Erythroblast (primary cell): ENCODE data around the gene ACOT6.
"Not testable (repeated sequence)": the region's sequence is repeated elsewhere in the genome, so short reads cannot be mapped to it uniquely, and the experiment has no call there.

Source experiments
- DNase-seq, 2 experiments: peaks; one replicate each; lab custom pipeline; 2025; lab: John Stamatoyannopoulos, UW
- GATA1 ChIP-seq: IDR thresholded peaks from 2 replicates; pipeline ENCODE4 v1.6.1; 2011; ENCODE audit warnings: low read depth, mild to moderate bottlenecking, control low read depth, low read length, moderate library complexity
- POLR2A ChIP-seq: IDR thresholded peaks from 2 replicates; pipeline ENCODE4 v1.6.1; 2011; ENCODE audit warnings: mild to moderate bottlenecking, low read length

ACOT6 gene, protein sequence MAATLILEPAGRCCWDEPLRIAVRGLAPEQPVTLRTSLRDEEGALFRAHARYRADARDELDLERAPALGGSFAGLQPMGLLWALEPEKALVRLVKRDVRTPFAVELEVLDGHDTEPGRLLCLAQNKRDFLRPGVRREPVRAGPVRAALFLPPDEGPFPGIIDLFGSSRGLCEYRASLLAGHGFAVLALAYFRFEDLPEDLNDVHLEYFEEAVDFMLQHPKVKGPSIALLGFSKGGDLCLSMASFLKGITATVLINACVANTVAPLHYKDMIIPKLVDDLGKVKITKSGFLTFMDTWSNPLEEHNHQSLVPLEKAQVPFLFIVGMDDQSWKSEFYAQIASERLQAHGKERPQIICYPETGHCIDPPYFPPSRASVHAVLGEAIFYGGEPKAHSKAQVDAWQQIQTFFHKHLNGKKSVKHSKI

DNA sequence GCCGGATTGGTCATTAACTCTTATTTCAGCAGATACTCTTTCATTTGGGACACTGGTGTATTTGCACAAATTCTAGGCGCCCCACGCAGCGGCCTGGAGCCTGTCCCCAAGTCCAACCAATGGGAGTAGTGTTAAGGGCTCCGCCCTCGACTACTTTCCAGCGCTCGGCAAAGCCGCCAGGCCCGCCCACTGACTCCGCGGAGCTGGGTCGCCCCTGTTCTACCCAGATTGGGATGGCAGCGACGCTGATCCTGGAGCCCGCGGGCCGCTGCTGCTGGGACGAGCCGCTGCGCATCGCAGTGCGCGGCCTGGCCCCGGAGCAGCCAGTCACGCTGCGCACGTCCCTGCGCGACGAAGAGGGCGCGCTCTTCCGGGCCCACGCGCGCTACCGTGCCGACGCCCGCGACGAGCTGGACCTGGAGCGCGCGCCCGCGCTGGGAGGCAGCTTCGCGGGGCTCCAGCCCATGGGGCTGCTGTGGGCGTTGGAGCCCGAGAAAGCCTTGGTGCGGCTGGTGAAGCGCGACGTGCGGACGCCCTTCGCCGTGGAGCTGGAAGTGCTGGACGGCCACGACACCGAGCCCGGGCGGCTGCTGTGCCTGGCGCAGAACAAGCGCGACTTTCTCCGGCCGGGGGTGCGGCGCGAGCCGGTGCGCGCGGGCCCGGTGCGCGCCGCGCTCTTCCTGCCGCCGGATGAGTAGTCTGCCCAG lies at the start of gene ACOT6:
TSS of gene ACOT6 (plus strand) at position 179 of the 707 bp plus-strand sequence. CDS start at position 234, 55 bp downstream.
- TF ChIP-seq GATA1 (no peak), POLR2A (peak; percentile 21)
- peak; percentile 75 to 81 for DNase-seq

DNA sequence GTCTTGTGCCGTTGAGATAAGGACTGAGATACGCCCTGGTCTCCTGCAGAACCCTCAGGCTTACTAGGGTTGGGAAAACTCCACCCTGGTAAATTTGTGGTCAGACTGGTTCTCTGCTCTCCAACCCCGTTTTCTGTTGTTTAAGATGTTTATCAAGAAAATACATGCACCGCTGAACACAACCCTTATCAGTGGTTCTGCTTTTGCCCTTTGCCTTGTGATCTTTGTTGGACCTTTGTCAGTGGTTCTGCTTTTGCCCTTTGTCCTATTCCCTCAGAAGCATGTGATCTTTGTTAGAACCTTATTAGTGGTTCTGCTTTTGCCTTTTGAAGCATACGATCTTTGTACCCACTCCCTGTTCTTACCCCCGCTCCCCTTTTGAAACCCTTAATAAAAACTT lies 49.6 kb upstream of the ACOT6 start:
- not testable (repeated sequence) for DNase-seq

DNA sequence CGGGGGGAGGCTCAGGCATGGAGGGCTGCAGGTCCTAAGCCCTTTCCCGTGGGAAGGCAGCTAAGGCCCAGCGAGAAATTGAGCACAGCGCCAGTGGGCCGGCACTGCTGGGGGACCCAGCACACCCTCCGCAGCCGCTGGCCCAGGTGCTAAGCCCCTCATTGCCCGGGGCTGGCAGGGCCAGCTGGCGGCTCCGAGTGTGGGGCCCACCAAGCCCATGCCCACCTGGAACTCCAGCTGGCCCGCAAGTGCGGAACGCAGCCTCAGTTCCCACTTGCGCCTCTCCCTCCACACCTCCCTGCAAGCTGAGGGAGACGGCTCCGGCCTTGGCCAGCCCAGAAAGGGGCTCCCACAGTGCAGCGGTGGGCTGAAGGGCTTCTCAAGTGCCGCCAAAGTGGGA lies 45.9 kb upstream of the ACOT6 start:
- DNase-seq: not testable (repeated sequence)

DNA sequence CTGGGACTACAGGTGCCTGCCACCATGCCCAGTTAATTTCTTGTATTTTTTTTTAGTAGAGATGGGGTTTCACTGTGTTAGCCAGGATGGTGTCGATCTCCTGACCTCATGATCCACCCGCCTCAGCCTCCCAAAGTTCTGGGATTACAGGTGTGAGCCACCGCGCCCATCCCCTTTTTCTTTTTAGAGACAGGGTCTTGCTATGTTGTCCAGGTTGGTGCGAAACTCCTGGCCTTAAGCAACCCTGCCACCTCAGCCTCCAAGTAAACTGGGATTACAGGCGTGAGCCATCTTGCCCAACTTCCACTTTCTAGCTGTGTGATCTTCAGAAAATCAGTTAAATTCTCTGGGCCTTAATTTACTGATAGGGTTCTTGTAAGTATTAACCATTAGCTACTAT lies 45.4 kb upstream of the ACOT6 start:
- DNase-seq: not testable (repeated sequence)

DNA sequence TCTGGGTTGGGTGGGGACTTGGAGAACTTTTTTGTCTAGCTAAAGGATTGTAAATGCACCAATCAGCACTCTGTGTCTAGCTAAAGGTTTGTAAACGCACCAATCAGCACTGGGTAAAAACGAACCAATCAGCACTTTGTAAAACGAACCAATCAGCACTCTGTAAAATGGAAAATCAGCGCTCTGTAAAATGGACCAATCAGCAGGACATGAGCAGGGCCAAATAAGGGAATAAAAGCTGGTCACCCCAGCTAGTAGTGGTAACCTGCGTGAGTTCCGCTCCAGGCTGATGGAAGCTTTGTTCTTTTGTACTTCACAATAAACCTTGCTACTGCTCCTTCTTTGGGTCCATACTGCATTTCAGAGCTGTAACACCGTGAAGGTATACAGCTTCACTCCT lies 45.0 kb upstream of the ACOT6 start:
- peak in 1 of 2 experiments; percentile 20 for DNase-seq

DNA sequence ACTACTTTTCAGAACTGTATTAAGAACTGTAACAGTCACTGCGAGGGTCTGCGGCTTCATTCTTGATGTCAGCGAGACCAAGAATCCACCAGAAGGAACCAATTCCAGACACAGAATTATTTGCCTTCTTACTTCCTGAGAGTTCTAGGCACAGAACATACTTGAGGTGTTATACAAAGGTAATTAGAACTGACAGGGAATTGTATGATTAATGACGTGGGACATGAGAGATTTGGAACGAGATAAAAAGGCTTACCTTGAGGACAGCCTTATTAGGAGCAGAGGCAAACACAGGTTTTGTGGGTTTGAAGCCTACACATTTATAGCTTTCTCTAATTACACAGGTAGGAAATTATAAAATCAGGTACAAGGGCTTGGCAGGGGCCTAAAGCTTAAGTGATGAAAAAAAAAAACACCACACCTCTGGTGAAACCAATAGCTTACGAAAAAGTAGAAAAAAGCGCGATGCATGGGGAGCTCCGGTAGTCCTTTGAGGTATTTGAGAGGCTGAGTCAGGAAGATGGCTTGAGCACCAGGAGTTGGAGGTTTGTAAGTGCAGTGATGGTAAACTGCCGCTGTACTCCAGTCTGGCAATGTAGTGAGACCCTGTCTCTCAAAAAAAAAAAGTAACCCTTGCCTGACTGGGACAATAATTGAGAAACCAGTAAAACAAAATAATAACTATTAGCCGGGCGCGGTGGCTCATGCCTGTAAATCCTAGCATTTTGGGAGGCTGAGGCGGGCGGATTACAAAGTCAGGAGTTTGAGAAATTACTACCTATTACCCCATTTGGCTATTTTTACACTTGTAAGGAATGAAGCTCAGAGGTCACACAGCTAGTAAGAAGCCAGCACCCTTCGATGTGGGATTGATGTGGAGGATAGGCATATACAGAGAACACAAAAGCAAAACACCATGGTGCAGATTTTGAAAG lies 44.1 kb upstream of the ACOT6 start:
- no peak for DNase-seq
- TF ChIP-seq POLR2A: no peak
- TF ChIP-seq GATA1: no peak

More for the DNA sequence above, 45.0 kb upstream of the ACOT6 start:
- TF ChIP-seq POLR2A: no peak
- TF ChIP-seq GATA1: no peak

DNA sequence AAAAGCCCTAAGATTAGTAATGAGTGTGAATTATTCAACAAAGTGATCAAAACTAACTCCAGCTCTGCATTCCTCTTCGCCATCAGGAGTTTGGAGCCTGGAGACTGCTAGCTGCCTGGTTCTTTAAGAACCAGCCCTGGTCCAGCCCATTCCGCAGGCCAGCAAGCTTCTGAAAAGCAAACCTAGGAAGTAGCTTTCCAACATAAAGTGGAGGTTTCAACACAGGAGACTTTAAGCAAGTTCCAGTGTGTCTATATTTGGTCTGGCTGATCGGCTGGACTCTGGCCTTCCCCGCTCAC lies 43.5 kb upstream of the ACOT6 start:
- DNase-seq: not testable (repeated sequence)

DNA sequence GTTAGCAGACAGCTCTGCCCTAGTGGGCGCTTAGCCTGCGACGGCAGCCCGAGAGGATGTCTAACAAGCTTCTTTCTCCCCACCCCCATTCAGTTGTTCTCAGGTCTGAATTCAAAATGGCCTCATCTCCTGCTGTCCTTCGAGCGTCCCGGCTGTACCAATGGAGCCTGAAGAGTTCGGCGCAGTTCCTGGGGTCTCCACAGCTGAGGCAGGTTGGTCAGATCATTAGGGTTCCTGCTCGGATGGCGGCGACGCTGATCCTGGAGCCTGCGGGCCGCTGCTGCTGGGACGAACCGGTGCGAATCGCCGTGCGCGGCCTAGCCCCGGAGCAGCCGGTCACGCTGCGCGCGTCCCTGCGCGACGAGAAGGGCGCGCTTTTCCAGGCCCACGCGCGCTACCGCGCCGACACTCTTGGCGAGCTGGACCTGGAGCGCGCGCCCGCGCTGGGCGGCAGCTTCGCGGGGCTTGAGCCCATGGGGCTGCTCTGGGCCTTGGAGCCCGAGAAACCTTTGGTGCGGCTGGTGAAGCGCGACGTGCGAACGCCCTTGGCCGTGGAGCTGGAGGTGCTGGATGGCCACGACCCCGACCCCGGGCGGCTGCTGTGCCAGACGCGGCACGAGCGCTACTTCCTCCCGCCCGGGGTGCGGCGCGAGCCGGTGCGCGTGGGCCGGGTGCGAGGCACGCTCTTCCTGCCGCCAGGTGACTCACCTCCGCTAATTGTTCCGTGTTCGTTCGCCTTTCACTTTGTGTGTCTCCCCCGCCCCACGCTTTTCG lies 42.9 kb upstream of the ACOT6 start, which contains the start of gene ACOT2:
TSS of gene ACOT2 (plus strand) at position 29 of the 774 bp plus-strand sequence. CDS start at position 57, 28 bp downstream.
- peak; percentile 82 for TF ChIP-seq POLR2A
- peak; percentile 72 to 85 for DNase-seq

DNA sequence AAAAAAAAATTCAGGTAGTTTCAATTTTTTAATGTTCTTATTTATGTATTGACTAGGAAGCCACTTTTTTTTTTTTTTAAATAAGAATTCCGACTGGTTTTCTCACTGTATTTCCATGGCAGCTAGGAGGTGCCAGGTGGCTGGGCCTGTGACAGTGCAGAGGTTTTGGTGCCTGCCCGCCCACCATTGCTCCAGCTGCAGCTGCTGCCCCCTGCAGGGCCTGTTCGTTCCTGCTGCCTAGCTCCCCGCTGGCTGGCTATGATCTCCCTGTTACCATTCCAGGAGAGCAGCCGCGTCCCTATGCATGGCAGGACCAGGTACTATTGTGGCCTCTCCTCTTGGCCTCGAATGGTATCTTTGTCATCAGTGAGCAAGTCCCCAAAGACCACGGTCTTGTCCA lies 41.4 kb upstream of the ACOT6 start:
- DNase-seq: peak; percentile 58 to 70

DNA sequence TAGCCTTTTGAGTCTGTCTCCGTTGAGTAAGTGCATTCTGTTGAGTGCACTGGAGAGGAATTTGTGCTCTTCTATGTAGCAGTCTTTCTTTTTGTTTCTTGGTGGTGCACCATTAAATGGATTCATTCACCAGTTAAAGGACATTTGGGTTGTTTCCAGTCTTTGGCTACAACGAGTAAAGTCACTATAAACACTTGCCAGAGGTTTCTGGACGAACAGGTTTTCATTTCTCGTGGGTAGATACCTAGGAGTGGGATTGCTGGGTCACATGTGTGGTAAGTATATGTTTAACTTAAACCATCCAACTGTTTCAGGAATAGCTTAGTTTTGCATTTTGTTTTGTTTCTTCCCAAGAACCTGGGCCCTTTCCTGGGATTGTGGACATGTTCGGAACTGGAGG lies 39.3 kb upstream of the ACOT6 start:
- DNase-seq: not testable (repeated sequence)

DNA sequence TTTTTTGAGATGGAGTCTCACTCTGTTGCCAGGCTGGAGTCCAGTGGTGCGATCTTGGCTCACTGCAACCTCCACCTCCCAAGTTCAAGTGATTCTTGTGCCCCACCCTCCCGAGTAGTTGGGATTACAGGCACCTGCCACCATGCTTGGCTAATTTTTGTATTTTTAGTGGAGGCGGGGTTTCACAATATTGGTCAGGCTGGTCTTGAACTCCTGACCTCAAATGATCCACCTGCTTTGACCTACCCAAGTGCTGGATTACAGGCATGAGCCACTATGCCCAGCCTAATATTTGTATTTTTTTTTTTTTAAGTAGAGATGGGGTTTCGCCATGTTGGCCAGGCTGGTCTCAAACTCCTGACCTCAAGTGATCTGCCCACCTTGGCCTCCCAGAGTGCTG lies 38.6 kb upstream of the ACOT6 start:
- DNase-seq: not testable (repeated sequence)

DNA sequence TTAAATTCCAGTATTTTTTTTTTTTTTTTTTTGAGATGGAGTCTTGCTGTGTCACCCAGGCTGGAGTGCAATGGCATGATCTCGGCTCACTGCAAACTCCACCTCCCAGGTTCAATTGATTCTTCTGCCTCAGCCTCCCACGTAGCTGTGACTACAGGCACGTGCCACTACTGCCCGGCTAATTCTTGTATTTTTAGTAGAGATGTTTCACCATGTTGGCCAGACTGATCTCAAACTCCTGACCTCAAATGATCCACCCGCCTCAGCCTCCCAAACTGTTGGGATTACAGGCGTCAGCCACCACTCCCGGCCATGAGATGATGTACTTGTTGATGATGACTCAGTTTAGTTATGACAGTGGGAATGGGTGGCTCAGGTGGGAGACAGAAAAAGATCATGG lies 38.1 kb upstream of the ACOT6 start:
- DNase-seq: not testable (repeated sequence)

DNA sequence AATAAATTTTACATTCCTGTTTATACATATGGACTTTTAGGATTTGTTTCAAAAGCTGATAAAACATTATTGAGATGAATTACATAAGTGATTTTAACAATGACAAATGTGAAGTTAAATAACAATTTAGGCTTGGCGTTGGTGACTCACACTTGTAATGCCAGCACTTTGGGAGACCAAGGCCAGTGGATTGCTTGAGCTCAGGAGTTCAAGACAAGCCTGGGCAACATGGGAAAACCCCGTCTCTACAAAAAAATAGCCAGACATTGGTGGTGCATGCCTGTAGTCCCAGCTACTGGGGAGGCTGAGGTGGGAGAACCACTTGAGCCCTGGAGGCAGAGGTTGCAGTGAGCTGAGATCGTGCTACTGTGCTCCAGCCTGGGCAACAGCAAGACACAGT lies 35.9 kb upstream of the ACOT6 start:
- no peak for DNase-seq

DNA sequence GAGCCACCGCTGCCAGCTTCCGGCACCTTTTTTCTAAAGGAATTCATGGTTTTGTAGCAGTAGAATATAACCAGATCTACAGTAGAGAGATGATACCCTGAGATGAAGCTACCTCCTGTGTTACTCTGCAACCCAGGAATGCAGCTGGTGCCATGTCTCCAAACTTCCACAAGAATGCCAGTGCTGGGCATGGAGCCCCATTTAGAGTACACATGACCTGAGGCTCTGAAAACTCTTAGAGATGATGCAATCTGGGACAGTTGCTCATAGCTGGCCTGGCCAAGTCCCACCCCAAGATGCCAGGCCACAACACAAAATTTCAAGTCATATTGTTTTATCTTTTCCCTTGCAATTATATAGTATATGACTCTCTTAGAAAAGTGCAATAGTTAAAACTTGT lies 35.1 kb upstream of the ACOT6 start:
- not testable (repeated sequence) for DNase-seq

More for the DNA sequence above, 35.9 kb upstream of the ACOT6 start:
- no peak for TF ChIP-seq POLR2A
- TF ChIP-seq GATA1: no peak

DNA sequence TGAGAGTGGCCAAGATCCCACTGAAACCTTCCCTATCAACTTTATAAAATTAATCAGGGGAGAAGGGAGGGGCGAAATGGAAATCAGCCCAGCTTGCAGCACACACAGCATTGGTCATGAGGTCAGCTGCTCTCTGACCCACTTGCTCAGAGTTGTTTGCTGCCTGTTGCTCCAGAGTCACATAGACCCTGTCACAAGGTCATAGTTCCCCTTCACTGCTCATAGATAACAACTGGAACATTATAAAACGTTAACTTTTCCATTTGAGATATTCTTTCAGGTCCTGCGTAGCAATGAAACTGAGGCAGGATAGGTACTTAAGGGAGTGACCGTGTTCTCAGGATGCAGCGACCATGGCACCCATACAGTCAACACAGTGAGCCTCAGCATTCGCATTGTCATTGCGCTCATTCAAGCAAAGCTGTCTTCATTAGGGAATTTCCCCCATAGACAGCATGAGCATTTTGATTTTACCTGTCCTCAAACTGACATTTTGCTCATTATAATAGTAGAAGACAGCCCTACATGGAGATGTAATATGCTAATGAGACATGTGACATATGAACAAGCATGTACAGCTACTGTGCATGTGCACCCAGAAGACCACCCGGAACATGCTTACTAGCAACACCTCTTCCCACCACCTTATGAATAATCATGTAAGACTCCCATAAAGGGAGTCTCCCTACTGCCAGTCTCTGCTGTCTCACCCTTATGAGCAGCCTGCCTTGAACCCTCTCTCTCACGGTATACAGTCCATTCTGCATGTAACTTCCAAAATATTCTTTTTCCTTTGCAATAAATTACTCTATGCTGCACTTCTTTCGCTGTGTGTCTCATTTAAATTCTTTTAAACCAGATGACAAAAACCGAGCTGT lies 30.0 kb upstream of the ACOT6 start:
- DNase-seq: not testable (repeated sequence)
